IPS-18a (cell line): ENCODE results near the gene LGALS12.

Experiments
- H3K27ac ChIP-seq: one replicate; pipeline ENCODE4 v1.5.1; 2013; ENCODE audit warnings: low read length
- H3K27me3 ChIP-seq: one replicate; pipeline ENCODE4 v1.6.1; 2013; ENCODE audit warnings: mild to moderate bottlenecking, low read length; ENCODE audit not compliant: control insufficient read depth, insufficient read depth
- H3K36me3 ChIP-seq: one replicate; pipeline ENCODE4 v1.6.1; 2013; ENCODE audit warnings: low read depth, low read length; ENCODE audit not compliant: control insufficient read depth
- H3K4me1 ChIP-seq: one replicate; pipeline ENCODE4 v1.6.1; 2013; ENCODE audit warnings: low read depth, low read length; ENCODE audit not compliant: control insufficient read depth
- H3K4me3 ChIP-seq: one replicate; pipeline ENCODE4 v1.5.1; 2013; ENCODE audit warnings: low read length
- H3K9ac ChIP-seq: one replicate; pipeline ENCODE4 v1.6.1; 2013; ENCODE audit warnings: mild to moderate bottlenecking, low read length, moderate library complexity
- H3K9me3 ChIP-seq: one replicate; pipeline ENCODE4 v1.6.1; 2013; ENCODE audit warnings: low read depth, low read length; ENCODE audit not compliant: control insufficient read depth

LGALS12 gene

GRCh38 chr11:63491240-63491587 lies 14.7 kb upstream of the LGALS12 start:
- Histone ChIP-seq H3K27me3 (peaks cover 24% of the 10 kb centered on the region), H3K27ac (no peak overlapping the region), H3K9ac (peak overlapping the region; percentile 28), H3K4me3 (peak overlapping the region; percentile 45), H3K9me3 (no peaks in the 10 kb centered on the region), H3K4me1 (peaks cover 11% of the 10 kb centered on the region), H3K36me3 (no peaks in the 10 kb centered on the region)

- no peaks in the 10 kb centered on the region for H3K36me3 ChIP-seq
- no peaks in the 10 kb centered on the region for H3K9me3 ChIP-seq
- peak overlapping the region; percentile 45 for H3K4me3 ChIP-seq
- peaks cover 24% of the 10 kb centered on the region for H3K27me3 ChIP-seq
- no peak overlapping the region for H3K27ac ChIP-seq
- H3K4me1 ChIP-seq: peaks cover 11% of the 10 kb centered on the region
- H3K9ac ChIP-seq: no peak overlapping the region
Observed at GRCh38 chr11:63491636-63492372, 14.1 kb upstream of the LGALS12 start.

DNA sequence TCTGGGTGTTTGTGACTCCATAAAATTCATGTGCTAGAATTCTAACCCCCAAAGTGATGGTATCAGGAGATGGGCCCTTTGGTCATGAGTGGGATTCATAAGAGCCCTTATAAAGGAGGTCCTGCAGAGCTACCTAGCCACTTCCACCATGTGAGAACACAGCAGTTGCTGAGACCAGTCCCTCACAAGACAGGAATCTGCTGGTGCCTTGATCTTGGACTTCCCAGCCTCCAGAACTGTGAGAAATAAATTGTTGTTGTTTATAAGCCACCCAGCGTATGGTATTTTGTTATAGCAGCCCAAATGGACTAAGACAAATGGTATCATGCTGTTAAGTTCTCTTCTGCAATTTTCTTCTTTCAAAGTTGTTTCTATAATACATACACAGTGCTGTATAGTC lies 13.4 kb upstream of the LGALS12 start:
- Histone ChIP-seq H3K27ac (no peak overlapping the region), H3K27me3 (peaks cover 24% of the 10 kb centered on the region), H3K9me3 (no peaks in the 10 kb centered on the region), H3K4me3 (no peak overlapping the region), H3K4me1 (peaks cover 11% of the 10 kb centered on the region), H3K36me3 (no peaks in the 10 kb centered on the region), H3K9ac (no peak overlapping the region)

- Histone ChIP-seq H3K36me3 (no peaks in the 10 kb centered on the region), H3K4me1 (peaks cover 11% of the 10 kb centered on the region), H3K9me3 (no peaks in the 10 kb centered on the region), H3K27me3 (peaks cover 24% of the 10 kb centered on the region), H3K27ac (no peak overlapping the region), H3K4me3 (no peak overlapping the region), H3K9ac (no peak overlapping the region)
Observed at GRCh38 chr11:63493127-63493526, 12.8 kb upstream of the LGALS12 start.

GRCh38 chr11:63494975-63495374 lies 10.9 kb upstream of the LGALS12 start:
- Histone ChIP-seq H3K27me3 (peaks cover 17% of the 10 kb centered on the region), H3K27ac (no peak overlapping the region), H3K4me1 (peaks cover under 1% of the 10 kb centered on the region), H3K9me3 (peaks cover 3% of the 10 kb centered on the region), H3K36me3 (no peaks in the 10 kb centered on the region), H3K4me3 (no peak overlapping the region), H3K9ac (no peak overlapping the region)

GRCh38 chr11:63499874-63500273 lies 6.0 kb upstream of the LGALS12 start:
- Histone ChIP-seq H3K9ac (no peak overlapping the region), H3K36me3 (no peaks in the 10 kb centered on the region), H3K9me3 (peaks cover 3% of the 10 kb centered on the region), H3K27me3 (no peaks in the 10 kb centered on the region), H3K4me1 (peaks cover 19% of the 10 kb centered on the region), H3K27ac (no peak overlapping the region), H3K4me3 (no peak overlapping the region)

DNA sequence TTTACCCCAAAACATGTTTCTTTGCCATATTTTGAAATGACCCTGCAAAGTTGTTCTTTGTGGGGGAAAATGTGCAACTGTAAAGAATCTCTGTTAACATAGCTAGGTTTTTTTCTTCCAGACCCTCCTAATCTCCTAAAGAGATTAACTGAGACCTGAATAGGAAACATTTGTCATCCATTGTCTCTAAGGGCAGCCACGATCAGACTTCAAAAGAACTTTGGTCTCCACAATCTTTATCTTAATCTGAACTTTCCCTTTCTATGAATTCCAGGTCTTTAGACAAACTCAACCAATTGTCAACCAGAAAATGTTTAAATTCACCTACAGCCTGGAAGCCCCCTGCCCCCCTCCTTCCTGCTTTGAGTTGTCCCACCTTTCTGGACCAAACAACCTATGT lies 4.6 kb upstream of the LGALS12 start:
- Histone ChIP-seq H3K4me3 (no peak overlapping the region), H3K9ac (no peak overlapping the region), H3K27me3 (no peaks in the 10 kb centered on the region), H3K4me1 (peaks cover 24% of the 10 kb centered on the region), H3K36me3 (no peaks in the 10 kb centered on the region), H3K27ac (no peak overlapping the region), H3K9me3 (peaks cover 3% of the 10 kb centered on the region)

- no peak overlapping the region for H3K4me3 ChIP-seq
- H3K36me3 ChIP-seq: no peaks in the 10 kb centered on the region
- no peaks in the 10 kb centered on the region for H3K27me3 ChIP-seq
- H3K9ac ChIP-seq: no peak overlapping the region
- no peak overlapping the region for H3K27ac ChIP-seq
- H3K4me1 ChIP-seq: peaks cover 26% of the 10 kb centered on the region
- peaks cover 3% of the 10 kb centered on the region for H3K9me3 ChIP-seq
Observed at GRCh38 chr11:63502252-63502820, 3.5 kb upstream of the LGALS12 start.

GRCh38 chr11:63503492-63503891 lies 2.4 kb upstream of the LGALS12 start:
- Histone ChIP-seq H3K27ac (no peak overlapping the region), H3K4me3 (no peak overlapping the region), H3K36me3 (no peaks in the 10 kb centered on the region), H3K27me3 (no peaks in the 10 kb centered on the region), H3K9me3 (peaks cover 3% of the 10 kb centered on the region), H3K9ac (no peak overlapping the region), H3K4me1 (peaks cover 26% of the 10 kb centered on the region)

- peaks cover 26% of the 10 kb centered on the region for H3K4me1 ChIP-seq
- H3K27ac ChIP-seq: no peak overlapping the region
- no peaks in the 10 kb centered on the region for H3K9me3 ChIP-seq
- no peaks in the 10 kb centered on the region for H3K36me3 ChIP-seq
- H3K9ac ChIP-seq: no peak overlapping the region
- H3K27me3 ChIP-seq: no peaks in the 10 kb centered on the region
- H3K4me3 ChIP-seq: no peak overlapping the region
Observed at GRCh38 chr11:63504054-63504453, 1.8 kb upstream of the LGALS12 start.

DNA sequence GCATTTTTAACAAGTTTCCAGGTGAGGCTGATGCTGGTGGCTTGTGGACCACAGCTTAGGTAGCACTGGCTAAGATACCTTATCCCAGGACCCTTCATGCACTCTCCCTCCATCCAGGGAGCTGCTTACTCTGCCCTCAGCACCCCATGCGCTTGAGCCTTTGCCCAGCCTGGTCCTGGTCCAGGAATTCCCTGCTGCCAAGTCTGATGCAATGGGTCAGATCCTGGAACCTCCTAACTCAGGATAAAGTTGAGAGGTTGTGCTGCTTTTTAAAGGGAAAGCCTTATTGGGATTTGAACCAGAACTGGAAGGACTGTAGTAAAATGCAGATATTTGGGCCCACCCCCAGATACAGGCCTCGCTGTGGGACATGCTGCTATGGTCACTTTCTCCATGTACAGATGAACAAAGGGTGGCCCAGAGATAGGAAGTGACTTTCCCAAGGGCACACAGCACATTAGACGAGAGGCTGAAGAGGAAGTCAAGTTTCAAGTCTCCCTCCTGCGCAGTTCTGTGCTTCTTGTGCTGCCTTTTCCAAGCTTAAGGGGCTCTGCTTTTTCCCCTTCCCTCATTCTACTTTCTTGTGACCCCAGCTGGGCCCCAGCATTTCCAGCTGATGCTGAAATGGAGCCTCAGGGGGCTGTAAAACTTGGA lies 824 bp upstream of the LGALS12 start:
- no peaks in the 10 kb centered on the region for H3K27me3 ChIP-seq
- H3K27ac ChIP-seq: no peak overlapping the region
- H3K4me1 ChIP-seq: peaks cover 26% of the 10 kb centered on the region
- no peaks in the 10 kb centered on the region for H3K9me3 ChIP-seq
- H3K9ac ChIP-seq: no peak overlapping the region
- H3K4me3 ChIP-seq: no peak overlapping the region
- no peaks in the 10 kb centered on the region for H3K36me3 ChIP-seq

DNA sequence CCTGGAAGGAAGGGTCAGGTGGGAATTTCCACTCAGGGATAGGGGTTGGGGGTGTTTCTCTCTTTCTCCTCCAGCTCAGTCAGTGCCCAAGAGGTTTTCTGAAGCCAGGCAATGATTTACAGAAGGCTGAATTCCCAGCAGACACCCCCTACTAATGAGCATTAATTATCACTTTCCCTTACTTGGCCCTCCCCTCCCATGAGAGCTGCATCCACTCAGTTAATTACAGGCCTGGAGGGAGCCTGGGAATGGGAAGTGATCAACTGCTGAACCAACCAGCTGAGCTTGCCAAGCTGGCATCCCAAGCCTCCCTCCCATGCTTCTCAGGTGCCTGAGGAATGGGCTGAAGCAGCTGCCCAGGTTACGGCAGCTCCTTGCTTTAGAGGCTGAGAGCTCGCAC lies 992 bp downstream of the LGALS12 start:
- Histone ChIP-seq H3K9me3 (no peaks in the 10 kb centered on the region), H3K36me3 (no peaks in the 10 kb centered on the region), H3K27ac (no peak overlapping the region), H3K9ac (no peak overlapping the region), H3K4me3 (no peak overlapping the region), H3K27me3 (no peaks in the 10 kb centered on the region), H3K4me1 (peaks cover 26% of the 10 kb centered on the region)
